GM21528 (cell line): ENCODE results near the gene PGLYRP2.

ENCODE experiments used
- ATAC-seq: cut with Tn5 transposase; IDR thresholded peaks from one replicate; pipeline ENCODE4 v1.9.1; 2021; ENCODE audit warnings: mild to moderate bottlenecking, moderate library complexity; ENCODE audit not compliant: unreplicated experiment, low FRiP score

PGLYRP2 gene

DNA sequence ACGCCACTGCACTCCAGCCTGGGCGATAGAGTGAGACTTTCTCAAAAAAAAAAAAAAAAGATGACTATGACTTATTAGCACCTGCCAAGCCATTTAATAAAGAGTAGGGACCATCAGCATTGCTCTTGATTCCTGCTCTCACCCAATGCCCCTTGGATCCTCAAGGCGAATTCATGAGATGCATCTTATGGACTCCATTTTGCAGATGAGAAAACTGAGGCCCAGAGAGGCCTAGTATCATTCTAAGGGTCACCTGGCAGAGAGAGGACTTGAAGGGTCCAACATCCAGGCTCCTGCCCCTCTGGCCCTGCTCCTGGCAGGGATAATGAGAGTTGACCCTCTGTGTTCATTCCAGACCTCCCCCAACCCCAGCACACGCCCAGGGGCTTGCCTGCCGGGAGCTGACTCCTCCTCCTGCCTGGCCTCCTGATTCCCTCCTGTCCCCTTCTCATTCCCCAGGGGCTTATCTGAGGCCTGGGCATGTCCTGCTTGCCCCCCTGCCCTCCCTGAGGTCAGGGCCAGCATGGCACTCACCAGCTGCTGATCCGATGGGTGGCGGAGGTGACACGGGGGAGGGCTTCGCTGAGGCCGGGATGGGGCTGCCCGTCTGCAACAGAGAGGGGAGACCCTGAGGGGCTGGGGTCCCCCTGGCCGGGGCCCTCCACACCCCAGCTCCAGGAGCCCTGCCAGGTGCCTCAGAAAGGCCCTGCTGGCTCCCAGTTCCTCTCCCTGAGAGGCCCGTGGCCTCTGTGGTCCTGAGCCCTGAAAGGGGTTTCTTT lies 37.0 kb downstream of the PGLYRP2 start:
- no peak for ATAC-seq

DNA sequence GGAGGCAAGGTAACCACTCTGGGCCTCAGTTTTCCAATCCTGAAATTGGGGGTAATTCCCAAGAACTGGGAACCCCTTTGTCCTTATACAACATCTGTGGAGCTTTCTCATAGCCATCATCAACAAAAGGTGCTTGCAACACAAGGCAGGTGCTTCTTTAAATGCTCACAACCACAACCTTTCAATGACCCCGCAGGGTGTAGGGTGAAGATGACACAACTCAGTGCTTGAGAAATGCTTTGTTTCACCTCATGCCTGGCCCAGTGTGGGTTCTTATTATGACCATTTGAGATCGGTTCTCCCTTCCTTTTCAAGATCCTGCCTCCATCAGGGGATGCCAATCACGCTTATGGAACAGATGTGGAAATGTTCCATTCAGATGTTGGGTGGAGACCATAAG lies 38.0 kb downstream of the PGLYRP2 start:
- no peak for ATAC-seq

DNA sequence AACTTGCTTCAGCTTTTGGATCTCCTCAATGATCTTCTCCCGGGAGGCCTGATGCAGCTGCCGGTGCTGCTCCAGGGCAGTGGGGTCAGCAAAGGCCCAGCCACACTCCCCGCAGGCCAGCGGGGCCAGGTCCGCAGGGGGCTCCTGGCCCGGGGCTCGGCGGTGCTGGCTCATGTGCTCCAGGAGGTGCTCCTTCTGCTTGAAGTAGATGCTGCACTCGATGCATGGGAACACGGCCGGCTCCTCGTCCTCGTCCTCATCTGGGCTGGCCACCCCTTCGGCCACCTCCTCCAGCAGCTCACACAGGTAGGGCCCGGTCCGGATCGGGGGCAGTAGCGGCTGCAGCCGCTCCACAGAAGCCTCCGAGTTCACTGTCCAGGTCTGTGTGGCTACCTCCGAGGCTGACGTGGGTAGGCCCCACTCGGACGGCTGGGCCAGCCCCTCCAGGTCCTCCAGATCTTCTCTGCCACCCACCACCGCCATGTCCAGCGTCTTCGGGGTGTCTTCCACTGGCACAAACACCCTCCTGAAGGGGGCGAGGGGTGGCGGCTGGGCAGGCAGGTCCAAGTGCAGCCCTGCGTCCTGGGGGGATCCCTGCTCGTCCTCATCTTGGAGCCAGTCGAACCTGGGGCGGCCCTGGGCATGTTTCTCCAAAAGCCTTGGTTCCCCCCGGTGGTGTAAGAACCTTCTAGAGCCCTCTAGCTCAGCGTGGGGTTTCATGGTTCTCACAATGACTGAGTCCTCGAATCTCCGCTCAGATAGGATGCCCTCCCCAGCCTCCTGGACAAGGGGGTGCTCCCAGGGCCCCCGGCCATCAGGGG lies 39.3 kb downstream of the PGLYRP2 start:
- no peak for ATAC-seq

DNA sequence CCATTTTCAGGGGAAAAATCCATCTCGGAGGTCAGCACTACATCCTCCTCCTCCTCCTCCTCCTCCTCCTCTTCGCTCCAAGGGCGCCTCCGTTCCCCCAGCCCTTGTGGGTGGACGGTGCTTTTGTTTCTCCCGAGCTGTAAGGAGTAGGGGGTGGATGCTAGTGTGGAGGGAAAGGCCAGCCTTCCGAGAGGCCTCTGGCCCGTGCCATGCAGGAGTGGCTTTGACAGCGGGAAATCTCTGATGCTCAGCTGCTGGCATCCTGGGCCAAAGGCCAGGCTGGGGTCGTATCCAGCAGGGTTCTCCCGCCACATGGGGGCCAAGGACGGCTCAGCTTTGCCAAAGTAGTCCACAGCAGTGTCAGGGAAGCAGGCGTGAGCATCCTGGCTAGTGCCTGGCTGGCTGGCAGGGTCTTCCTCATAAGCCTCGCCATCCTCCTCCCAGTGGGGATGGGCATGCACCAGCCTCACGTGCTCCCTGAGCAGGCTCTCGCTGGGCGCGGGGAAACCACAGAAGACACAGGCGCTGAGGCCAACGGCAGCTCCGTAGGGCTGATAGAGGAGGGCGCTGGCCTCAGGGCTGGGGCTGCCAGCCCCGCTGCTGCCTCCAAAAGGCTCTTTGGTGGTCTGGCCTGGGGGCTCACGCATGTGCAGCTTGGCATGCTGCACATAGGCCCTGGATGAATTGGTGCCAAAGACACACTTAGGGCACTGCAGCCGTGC lies 40.1 kb downstream of the PGLYRP2 start:
- no peak for ATAC-seq

DNA sequence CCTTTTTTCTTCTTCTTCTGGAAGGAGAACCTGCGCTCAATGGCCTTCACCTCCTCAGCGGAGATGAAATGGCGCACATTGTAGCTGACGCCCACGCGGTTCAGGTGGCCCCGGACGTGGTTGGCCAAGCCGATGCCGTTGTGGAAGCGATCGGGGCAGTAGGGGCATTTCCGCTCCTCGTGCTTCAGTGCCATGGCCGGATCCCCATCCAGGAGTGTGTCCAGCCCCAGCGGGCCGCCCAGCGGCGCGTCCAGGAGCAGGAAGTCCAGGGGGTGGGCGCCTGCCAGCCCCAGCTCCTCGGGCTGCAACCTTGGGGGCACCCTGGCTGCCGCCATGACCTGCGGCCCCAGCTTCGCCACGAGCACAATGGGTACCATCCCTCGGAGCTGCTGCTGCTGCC lies 40.7 kb downstream of the PGLYRP2 start:
- no peak for ATAC-seq

GRCh38 chr19:15438124-15438496 lies 41.2 kb downstream of the PGLYRP2 start:
- ATAC-seq: no peak

- ATAC-seq: no peak
Measured at GRCh38 chr19:15437355-15438123, 41.8 kb downstream of the PGLYRP2 start.

- ATAC-seq: no peak
Measured at GRCh38 chr19:15436826-15437110, 42.5 kb downstream of the PGLYRP2 start.

DNA sequence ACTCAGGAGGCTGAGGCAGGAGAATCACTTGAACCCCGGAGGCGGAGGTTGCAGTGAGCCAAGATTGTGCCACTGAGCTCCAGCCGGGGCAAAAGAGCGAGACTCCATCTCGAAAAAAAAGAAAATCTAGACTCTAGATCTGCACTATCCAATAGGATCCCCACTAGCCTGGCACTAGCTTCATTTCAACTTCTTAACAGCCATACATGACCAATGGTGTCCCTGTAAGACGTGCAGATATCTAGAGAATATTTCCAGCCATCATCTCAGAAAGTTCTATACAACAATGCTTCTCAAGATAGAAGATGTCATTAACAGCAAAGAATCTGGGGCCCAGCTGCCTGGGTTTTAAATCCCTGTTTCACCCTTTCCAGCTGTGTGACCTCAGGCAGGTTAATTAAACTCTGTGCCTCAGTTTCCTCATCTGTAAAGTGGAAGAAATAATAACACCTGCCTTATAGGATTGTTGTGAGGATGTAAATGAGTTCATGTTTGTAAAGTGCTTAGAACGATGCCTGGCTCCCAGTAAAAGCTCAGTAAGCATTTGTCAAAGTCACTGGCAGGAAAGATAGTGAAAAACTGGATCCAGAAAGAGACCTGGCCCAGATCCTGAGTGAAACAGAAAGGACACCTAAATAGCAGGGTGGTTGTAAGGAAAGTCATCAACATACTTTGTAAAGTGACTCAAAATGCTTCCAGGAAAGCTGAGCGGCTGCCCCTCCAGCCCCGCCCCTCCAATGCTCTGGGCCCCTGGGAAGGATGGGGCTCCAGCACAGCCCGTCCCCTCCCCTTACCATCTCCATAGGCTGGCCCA lies 43.1 kb downstream of the PGLYRP2 start:
- ATAC-seq: no peak

DNA sequence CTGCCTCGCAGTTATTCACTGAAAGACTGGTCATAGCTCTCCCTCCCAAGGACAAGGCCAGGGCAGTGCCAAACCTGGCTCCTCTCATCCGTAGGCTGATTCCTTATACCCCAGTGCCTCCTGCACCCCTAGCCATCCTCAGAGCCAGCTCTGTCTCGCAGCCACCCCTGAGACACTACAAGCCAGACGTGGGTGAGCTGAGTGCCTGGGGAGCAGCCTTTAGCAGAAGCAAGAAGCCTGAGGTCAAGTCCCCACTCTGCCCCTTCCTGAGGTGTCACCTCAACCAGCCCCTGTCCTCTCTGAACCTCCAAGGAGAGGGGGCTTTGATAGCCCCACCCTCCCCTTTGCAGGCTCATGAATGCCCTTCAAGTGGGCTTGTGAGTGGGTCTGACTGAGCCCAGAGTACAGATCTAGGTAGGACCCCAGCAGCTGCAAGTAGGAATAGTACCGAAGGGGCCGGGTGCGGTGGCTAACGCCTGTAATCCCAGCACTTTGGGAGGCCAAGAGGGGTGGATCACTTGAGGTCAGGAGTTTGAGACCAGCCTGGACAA lies 45.7 kb downstream of the PGLYRP2 start:
- ATAC-seq: no peak

GRCh38 chr19:15432629-15433518 lies 46.4 kb downstream of the PGLYRP2 start:
- ATAC-seq: peak; percentile 50

DNA sequence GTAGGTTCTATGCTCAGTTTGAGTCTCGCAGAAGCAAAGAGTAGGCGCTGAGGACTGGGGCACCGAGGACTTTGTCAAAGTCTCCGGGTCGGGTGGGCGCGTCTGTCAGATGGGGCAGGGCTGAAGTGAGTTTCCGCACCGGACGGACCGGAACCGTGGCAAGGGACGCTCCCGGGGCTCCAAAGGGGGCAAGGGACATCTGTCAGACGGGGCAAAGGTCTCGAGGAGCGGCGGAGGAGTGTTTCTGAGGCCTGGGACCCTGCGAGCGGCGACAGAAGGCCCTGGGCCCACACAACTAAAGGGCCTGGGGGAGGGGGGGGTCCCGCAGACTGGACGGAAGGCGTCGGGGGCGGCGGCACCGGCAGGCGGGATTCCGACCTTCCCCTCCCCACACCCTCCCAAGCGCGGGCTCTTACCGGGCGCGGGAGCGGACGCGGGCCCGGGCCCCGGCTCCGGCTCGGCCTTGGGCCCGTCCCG lies 47.2 kb downstream of the PGLYRP2 start:
- no peak for ATAC-seq

DNA sequence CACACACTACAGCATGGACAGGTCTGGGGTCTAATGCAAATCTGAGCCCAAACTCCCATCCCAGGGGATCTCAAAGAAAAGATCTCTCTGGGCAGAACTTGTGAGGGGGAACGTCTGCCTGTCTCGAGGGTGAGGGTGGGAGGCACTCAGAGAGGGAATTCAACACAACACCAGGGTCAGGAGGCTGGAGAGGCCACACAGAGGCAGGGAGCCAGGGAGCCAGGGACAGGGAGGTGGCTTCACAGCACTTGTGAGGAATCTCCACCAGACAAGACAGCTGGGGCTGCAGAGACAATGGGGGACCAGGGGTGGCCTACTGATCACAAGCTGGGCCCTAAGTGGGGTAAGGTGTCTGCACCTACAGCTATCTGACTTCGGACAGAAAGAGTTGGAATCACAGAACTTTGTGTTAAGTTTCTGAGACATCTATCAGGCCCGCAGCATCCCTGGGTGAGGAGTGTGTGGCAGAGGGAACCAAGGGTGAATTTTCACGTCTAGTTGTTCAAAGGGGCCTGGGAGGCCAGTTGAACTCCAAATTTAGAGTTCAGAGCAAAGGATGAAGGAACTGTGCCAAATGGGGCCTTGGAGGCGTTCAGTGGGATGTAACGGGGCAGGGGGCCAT lies 47.8 kb downstream of the PGLYRP2 start:
- ATAC-seq: no peak

- no peak for ATAC-seq
Measured at GRCh38 chr19:15430526-15431120, 48.7 kb downstream of the PGLYRP2 start.

- no peak for ATAC-seq
Measured at GRCh38 chr19:15429825-15430467, 49.4 kb downstream of the PGLYRP2 start.

GRCh38 chr19:15428956-15429824 lies 50.1 kb downstream of the PGLYRP2 start:
- no peak for ATAC-seq
